Measurements from ENCODE around the gene BMS1. TPM values are rescaled to one million over a fixed set of nuclear protein-coding genes. Genes with fewer than 3 reads are reported as not detected.

BMS1 gene
- total RNA-seq, 1 experiment from 2014 or later, result 25.9 TPM

GRCh38 chr10:42879380-42880254, 97.0 kb downstream of the BMS1 start:
- peaks cover 73% of the 10 kb centered on the region for H3K27me3 Mint-ChIP-seq (ENCODE audit: unreplicated experiment)
- peaks cover 7% of the 10 kb centered on the region for H3K9me3 Mint-ChIP-seq (ENCODE audit: low read depth, unreplicated experiment)
- intact Hi-C loops (cut with micrococcal nuclease; ENCODE audit: unreplicated experiment), result no loop called here
- no peaks in the 10 kb centered on the region for H3K4me1 Mint-ChIP-seq (ENCODE audit: low read depth, unreplicated experiment)
- no peak overlapping the region for H3K4me3 Mint-ChIP-seq (ENCODE audit: low read depth, unreplicated experiment)
- TF ChIP-seq, protein P1, sequence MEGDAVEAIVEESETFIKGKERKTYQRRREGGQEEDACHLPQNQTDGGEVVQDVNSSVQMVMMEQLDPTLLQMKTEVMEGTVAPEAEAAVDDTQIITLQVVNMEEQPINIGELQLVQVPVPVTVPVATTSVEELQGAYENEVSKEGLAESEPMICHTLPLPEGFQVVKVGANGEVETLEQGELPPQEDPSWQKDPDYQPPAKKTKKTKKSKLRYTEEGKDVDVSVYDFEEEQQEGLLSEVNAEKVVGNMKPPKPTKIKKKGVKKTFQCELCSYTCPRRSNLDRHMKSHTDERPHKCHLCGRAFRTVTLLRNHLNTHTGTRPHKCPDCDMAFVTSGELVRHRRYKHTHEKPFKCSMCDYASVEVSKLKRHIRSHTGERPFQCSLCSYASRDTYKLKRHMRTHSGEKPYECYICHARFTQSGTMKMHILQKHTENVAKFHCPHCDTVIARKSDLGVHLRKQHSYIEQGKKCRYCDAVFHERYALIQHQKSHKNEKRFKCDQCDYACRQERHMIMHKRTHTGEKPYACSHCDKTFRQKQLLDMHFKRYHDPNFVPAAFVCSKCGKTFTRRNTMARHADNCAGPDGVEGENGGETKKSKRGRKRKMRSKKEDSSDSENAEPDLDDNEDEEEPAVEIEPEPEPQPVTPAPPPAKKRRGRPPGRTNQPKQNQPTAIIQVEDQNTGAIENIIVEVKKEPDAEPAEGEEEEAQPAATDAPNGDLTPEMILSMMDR (IDR thresholded peaks at IDR 0.05; ENCODE audit: unreplicated experiment), result no peak
- no peak overlapping the region for H3K27ac Mint-ChIP-seq (ENCODE audit: unreplicated experiment)
- no peak for DNase-seq
- CTCF ChIA-PET, result no interaction called here
- no TSS peak for BruUV-seq (replicated peaks)
- H3K36me3 Mint-ChIP-seq (ENCODE audit: insufficient read depth, unreplicated experiment), result no peaks in the 10 kb centered on the region

- Mint-ChIP-seq H3K9me3 (ENCODE audit: low read depth, unreplicated experiment) (peaks cover 7% of the 10 kb centered on the region), H3K27ac (ENCODE audit: unreplicated experiment) (no peak overlapping the region), H3K4me3 (ENCODE audit: low read depth, unreplicated experiment) (no peak overlapping the region), H3K27me3 (ENCODE audit: unreplicated experiment) (peaks cover 68% of the 10 kb centered on the region), H3K4me1 (ENCODE audit: low read depth, unreplicated experiment) (no peaks in the 10 kb centered on the region), H3K36me3 (ENCODE audit: insufficient read depth, unreplicated experiment) (no peaks in the 10 kb centered on the region)
- CTCF ChIA-PET, result interaction anchor here (0.5 kb wide), 1 partner anchor 588 kb away, joined by 6 read pairs; no protein-coding TSS in a partner anchor
- no peak for DNase-seq
- intact Hi-C loops (cut with micrococcal nuclease; ENCODE audit: unreplicated experiment), result no loop called here
- no TSS peak for BruUV-seq (replicated peaks)
- TF ChIP-seq, protein P1 (IDR thresholded peaks at IDR 0.05; ENCODE audit: unreplicated experiment), result no peak
Measured at GRCh38 chr10:42880255-42880620, 97.6 kb downstream of the BMS1 start.

- TF ChIP-seq, protein P1 (IDR thresholded peaks at IDR 0.05; ENCODE audit: unreplicated experiment), result no peak
- DNase-seq, result no peak
- CTCF ChIA-PET, result interaction anchor here (0.7 kb wide), 1 partner anchor 110 kb away, joined by 3 read pairs; no protein-coding TSS in a partner anchor
- BruUV-seq (replicated peaks), result no TSS peak
- H3K9me3 Mint-ChIP-seq (ENCODE audit: low read depth, unreplicated experiment), result peaks cover 7% of the 10 kb centered on the region
- no peaks in the 10 kb centered on the region for H3K4me1 Mint-ChIP-seq (ENCODE audit: low read depth, unreplicated experiment)
- H3K27me3 Mint-ChIP-seq (ENCODE audit: unreplicated experiment), result peaks cover 66% of the 10 kb centered on the region
- intact Hi-C loops (cut with micrococcal nuclease; ENCODE audit: unreplicated experiment), result no loop called here
- H3K36me3 Mint-ChIP-seq (ENCODE audit: insufficient read depth, unreplicated experiment), result no peaks in the 10 kb centered on the region
- no peak overlapping the region for H3K27ac Mint-ChIP-seq (ENCODE audit: unreplicated experiment)
- no peak overlapping the region for H3K4me3 Mint-ChIP-seq (ENCODE audit: low read depth, unreplicated experiment)
Measured at GRCh38 chr10:42882597-42882996, 100.0 kb downstream of the BMS1 start.

Other genes with a start within 250 kb of the BMS1 start
- 16.9 and 27.2 TPM in 2 replicates for gene ZNF33B, start 144.2 kb upstream of the BMS1 start, total RNA-seq (2022)